GM12878 (cell line): ENCODE results near the gene ATF7. TPM values are rescaled to one million over a fixed set of nuclear protein-coding genes. Genes with fewer than 3 reads are reported as not detected.

Experiments
- ATAC-seq: fragments of 200-7000 bp; cut with Tn5 transposase; 3 replicates; pipeline ENCODE4 v1.9.1; 2020; ENCODE audit warnings: mild to moderate bottlenecking, moderate library complexity
- BruUV-seq: library from RNA; stranded (reverse); fragments of 400-500 nt; replicated peaks from 2 replicates; lab custom pipeline; 2021; lab: Mats Ljungman, UMichigan
- CTCF ChIA-PET: fragments of 300-600 bp; sonication (Branson Sonifier 250); formaldehyde crosslinking; extraction: SDS; loops from one replicate; lab custom pipeline; 2021; ENCODE audit warnings: inconsistent platforms; lab: Yijun Ruan, JAX
- POLR2A ChIA-PET: fragments of 350-600 bp; formaldehyde crosslinking; extraction: SDS; loops from one replicate; lab custom pipeline; 2021; ENCODE audit warnings: inconsistent platforms; lab: Charles Lee
- RAD21 ChIA-PET: fragments of 300-600 bp; sonication (Branson Sonifier 250); formaldehyde crosslinking; loops from one replicate; lab custom pipeline; 2023; ENCODE audit warnings: antibody characterized with exemption; ENCODE audit not compliant: unreplicated experiment; lab: Charles Lee
- SMC1A ChIA-PET: fragments of 300-600 bp; sonication (Branson Sonifier 250); formaldehyde crosslinking; loops from one replicate; lab custom pipeline; 2023; ENCODE audit not compliant: unreplicated experiment, uncharacterized antibody; lab: Charles Lee
- DNase-seq: peaks from one replicate; pipeline ENCODE4 v3.0.0-alpha.2; 2011; ENCODE audit warnings: low read depth, low spot score
- FAIRE-seq: peaks from 3 replicates; lab custom pipeline; 2011; peaks lifted over from hg19 to GRCh38; lab: Jason Lieb, UNC
- H2AFZ ChIP-seq: 2 replicates; pipeline ENCODE4 v1.6.0; 2011; ENCODE audit warnings: low read depth, low read length, control low read depth; ENCODE audit not compliant: control insufficient read depth
- H3K27ac ChIP-seq: 2 replicates; pipeline ENCODE4 v1.5.1; 2011; ENCODE audit warnings: control low read depth; ENCODE audit not compliant: control insufficient read depth, insufficient read depth
- H3K27me3 ChIP-seq, 2 experiments: replicated peaks in 1 of 2; 2 replicates each; pipeline versions ENCODE4 v1.6.0 to v1.6.1; 2011; ENCODE audit warnings: low read length in 1 of 2; ENCODE audit not compliant: control insufficient read depth in 2 of 2, insufficient read depth in 2 of 2
- H3K36me3 ChIP-seq, 2 experiments: 2 replicates each; pipeline ENCODE4 v1.5.1; 2011; ENCODE audit warnings: low read length in 1 of 2; ENCODE audit not compliant: control insufficient read depth in 2 of 2, insufficient read depth in 2 of 2
- H3K4me1 ChIP-seq: 2 replicates; pipeline ENCODE4 v1.6.1; 2011; ENCODE audit warnings: mild to moderate bottlenecking, low read length, moderate library complexity, mixed read lengths; ENCODE audit not compliant: control insufficient read depth, insufficient read depth
- H3K4me2 ChIP-seq: 2 replicates; pipeline ENCODE4 v1.6.0; 2011; ENCODE audit warnings: control low read depth; ENCODE audit not compliant: control insufficient read depth, insufficient read depth
- H3K4me3 ChIP-seq: fragments of 200-600 bp; sonication (generic); 2 replicates; pipeline ENCODE4 v1.5.1; 2016
- H3K79me2 ChIP-seq: 2 replicates; pipeline ENCODE4 v1.6.0; 2011; ENCODE audit warnings: low read length; ENCODE audit not compliant: control insufficient read depth, insufficient read depth
- H3K9ac ChIP-seq: 2 replicates; pipeline ENCODE4 v1.8.0; 2011; ENCODE audit warnings: low read length, control low read depth, mixed read lengths; ENCODE audit not compliant: control insufficient read depth, insufficient read depth
- H3K9me3 ChIP-seq: replicated peaks from 3 replicates; pipeline ENCODE4 v1.5.1; 2011; ENCODE audit warnings: mild to moderate bottlenecking, low read length; ENCODE audit not compliant: control insufficient read depth, insufficient read depth
- H4K20me1 ChIP-seq: 2 replicates; pipeline ENCODE4 v1.6.0; 2011; ENCODE audit not compliant: control insufficient read depth, insufficient read depth
- KAT2A ChIP-seq: conservative IDR thresholded peaks from 2 replicates; pipeline ENCODE4 v1.6.1; 2011; ENCODE audit warnings: low read depth, low read length; ENCODE audit not compliant: control insufficient read depth
- POLR2AphosphoS5 ChIP-seq: IDR thresholded peaks from 2 replicates; pipeline ENCODE4 v1.6.1; 2011; ENCODE audit warnings: mild to moderate bottlenecking, low read length, inconsistent platforms
- RB1 ChIP-seq: fragments of 450-650 bp; formaldehyde crosslinking; IDR thresholded peaks from 2 replicates; pipeline ENCODE4 v1.6.1; 2017; ENCODE audit warnings: mild to moderate bottlenecking, borderline replicate concordance
- SMARCA5 ChIP-seq: fragments of 450-650 bp; IDR thresholded peaks from 2 replicates; pipeline ENCODE4 v1.6.1; 2017; ENCODE audit warnings: mild to moderate bottlenecking
- TBL1XR1 ChIP-seq: IDR thresholded peaks from 2 replicates; pipeline ENCODE4 v1.6.1; 2012; ENCODE audit warnings: low read depth, low read length, improper control_type of control experiment
- ZNF687 ChIP-seq: fragments of 450-650 bp; IDR thresholded peaks from 2 replicates; pipeline ENCODE4 v1.6.1; 2017; ENCODE audit warnings: mild to moderate bottlenecking, moderate library complexity
- WGBS: methylation state at CpG from one replicate; pipeline ENCODE4 v1.1.6; 2016; ENCODE audit warnings: low lambda C conversion rate; ENCODE audit not compliant: insufficient replicate concordance, insufficient coverage; ENCODE audit errors: missing lambda C conversion rate; 5-methylcytosine and 5-hydroxymethylcytosine counted together
- in situ Hi-C: fragments of 300-500 bp; cut with MboI; formaldehyde crosslinking; loops from 9 replicates; pipeline ENCODE4 v1.14.3; 2018; ENCODE audit warnings: mixed read lengths
- intact Hi-C: fragments of 100-400 bp; cut with micrococcal nuclease; formaldehyde crosslinking; loops from one replicate; pipeline ENCODE4 v1.14.2; 2022; ENCODE audit not compliant: unreplicated experiment
- polyA plus RNA-seq, 11 experiments: library from polyadenylated mRNA; depleted of rRNA in 4 of 11; unstranded in 6 of 11; stranded (reverse) in 5 of 11; fragments of >200 nt; fragmentation: Nextera tagmentation in 4 of 11; fragmentation: Illumina TruSeq in 1 of 11; extraction: Ambion mirVana in 4 of 11; extraction: Trizol in 1 of 11; gene quantifications; 1 replicate in 1 of 11; 2 replicates in 10 of 11; pipeline versions ENCODE4 v1.2.1 to v1.2.3, GENCODE V29; 2011 to 2016; ENCODE audit warnings: inconsistent platforms in 2 of 11, missing spikeins in 2 of 11, low read depth in 1 of 11
- total RNA-seq, 4 experiments: library from RNA; depleted of rRNA in 3 of 4; stranded (reverse); fragments of >200 nt in 3 of 4; fragmentation: Illumina TruSeq in 1 of 4; extraction: Trizol in 1 of 4; gene quantifications; 2 replicates each; pipeline versions ENCODE4 v1.2.1 to v1.2.3, GENCODE V29; 2013 to 2021

ATF7 gene
- total and polyA plus RNA-seq, 10 of the 15 experiments (the other 5 are each of a cell fraction or from before 2014, with no cell fraction given), result 9.1 to 30.7 (median 21.8) TPM

- intact Hi-C loops, result loop anchor here (1.0 to 5.0 kb wide), 2 partner anchors 49 to 121 kb away; partner anchors contain the start of genes PCBP2 and SP1
- TSS peak; percentile 76 for BruUV-seq
- peaks cover 11% of the 10 kb centered on the region for H3K79me2 ChIP-seq
- ChIA-PET CTCF (interaction anchor here (0.5 to 1.8 kb wide), 15 partner anchors 7 to 180 kb away, joined by 3 to 10 read pairs (median 6); partner anchors contain the start of genes AAAS, ATF7 and ATP5MC2), POLR2A (interaction anchor here (0.9 to 2.4 kb wide), 17 partner anchors 9 to 252 kb away, joined by 3 to 18 read pairs (median 5); partner anchors contain the start of genes AAAS, ATF7, CISTR and PRR13), SMC1A (interaction anchor here (1.1 to 2.2 kb wide), 6 partner anchors 27 to 177 kb away, joined by 3 to 11 read pairs (median 6); partner anchors contain the start of gene SP1), RAD21 (interaction anchor here (0.9 to 2.3 kb wide), 17 partner anchors 7 to 181 kb away, joined by 3 to 13 read pairs (median 5); partner anchors contain the start of genes AAAS, ATF7, ATP5MC2 and SP1)
- peak overlapping the region; percentile 99 for H2AFZ ChIP-seq
- peaks cover 13% of the 10 kb centered on the region for H3K4me1 ChIP-seq
- H3K27ac ChIP-seq, result peak overlapping the region; percentile 95
- H3K9ac ChIP-seq, result peak overlapping the region; percentile 91
- DNase-seq, result no peak
- WGBS, result 77% methylated on average over 10 of the region's 10 CpGs
- no peaks in the 10 kb centered on the region for H4K20me1 ChIP-seq
- H3K27me3 ChIP-seq, result no peaks in the 10 kb centered on the region
- in situ Hi-C loops, result no loop called here
- peak; percentile 62; the same call in 1 of the 2 replicates for TF ChIP-seq POLR2AphosphoS5
- TF ChIP-seq ZNF687, result 0 out of 2 replicates have a peak, but pooled peaks have one; percentile 7
- TF ChIP-seq KAT2A, result no peak
- no peak for TF ChIP-seq TBL1XR1
- TF ChIP-seq RB1, result 0 out of 2 replicates have a peak, but pooled peaks have one; percentile 11
- 0 out of 2 replicates have a peak, but pooled peaks have one; percentile 63 for TF ChIP-seq SMARCA5
- ATAC-seq, result no peak
- peak overlapping the region; percentile 100 for H3K4me2 ChIP-seq
- H3K9me3 ChIP-seq, result no peaks in the 10 kb centered on the region
- H3K36me3 ChIP-seq, result peaks cover 4 to 9% of the 10 kb centered on the region in 2 experiments; a peak in 2 of 4 replicates
- FAIRE-seq, result no peak
- H3K4me3 ChIP-seq, result peak overlapping the region; percentile 67
Observed at GRCh38 chr12:53501615-53502181, 124.5 kb downstream of the ATF7 start.
